Ammon's horn (tissue), 1 donor: Measurements from ENCODE around the gene CFC1.
"Not testable (repeated sequence)": the region's sequence is repeated elsewhere in the genome, so short reads cannot be mapped to it uniquely, and the experiment has no call there.

ENCODE experiments used
- DNase-seq: peaks from one replicate; pipeline ENCODE4 v3.0.0-alpha.2; 2016; ENCODE audit warnings: low spot score

CFC1 gene

GRCh38 chr2:130599393-130599792 is at the start of gene CFC1:
Gene CFC1, minus strand, starts transcription at chr2:130599575. Its CDS starts 288 bp downstream, at chr2:130599287.
- DNase-seq = not testable (repeated sequence)

GRCh38 chr2:130641688-130642087 is 42.3 kb upstream of the CFC1 start:
- DNase-seq = not testable (repeated sequence)

GRCh38 chr2:130638973-130639372 is 39.6 kb upstream of the CFC1 start:
- not testable (repeated sequence) for DNase-seq

GRCh38 chr2:130628784-130629475 is 29.6 kb upstream of the CFC1 start:
- not testable (repeated sequence) for DNase-seq

GRCh38 chr2:130611140-130611539 is 11.8 kb upstream of the CFC1 start, which contains the start of gene POTEJ:
Gene POTEJ, plus strand, starts transcription at chr2:130611440. Its CDS starts 93 bp downstream, at chr2:130611533.
- not testable (repeated sequence) for DNase-seq

- not testable (repeated sequence) for DNase-seq
These were observed 11.1 kb upstream of the CFC1 start for GRCh38 chr2:130610486-130610885.

GRCh38 chr2:130609002-130609920 is 9.9 kb upstream of the CFC1 start:
- not testable (repeated sequence) for DNase-seq

GRCh38 chr2:130608276-130609001 is 9.1 kb upstream of the CFC1 start:
- DNase-seq = not testable (repeated sequence)

GRCh38 chr2:130601648-130602302 is 2.4 kb upstream of the CFC1 start:
- not testable (repeated sequence) for DNase-seq

GRCh38 chr2:130599926-130600325 is 551 bp upstream of the CFC1 start:
- not testable (repeated sequence) for DNase-seq

- DNase-seq = not testable (repeated sequence)
These were observed 912 bp downstream of the CFC1 start for GRCh38 chr2:130598463-130598862.

- not testable (repeated sequence) for DNase-seq
These were observed 1.4 kb downstream of the CFC1 start for GRCh38 chr2:130597994-130598393.

GRCh38 chr2:130596757-130597156 is 2.6 kb downstream of the CFC1 start:
- DNase-seq = not testable (repeated sequence)

GRCh38 chr2:130594011-130594410 is 5.4 kb downstream of the CFC1 start:
- DNase-seq = not testable (repeated sequence)

- not testable (repeated sequence) for DNase-seq
These were observed 6.5 kb downstream of the CFC1 start for GRCh38 chr2:130592791-130593414.

- DNase-seq = not testable (repeated sequence)
These were observed 8.5 kb downstream of the CFC1 start for GRCh38 chr2:130590842-130591359.

GRCh38 chr2:130590170-130590841 is 9.1 kb downstream of the CFC1 start:
- not testable (repeated sequence) for DNase-seq

- DNase-seq = not testable (repeated sequence)
These were observed 10.5 kb downstream of the CFC1 start for GRCh38 chr2:130588688-130589458.

- DNase-seq = not testable (repeated sequence)
These were observed 14.6 kb downstream of the CFC1 start for GRCh38 chr2:130584726-130585125.
